ENCODE data around the gene ZSCAN30.

ZSCAN30 gene

DNA sequence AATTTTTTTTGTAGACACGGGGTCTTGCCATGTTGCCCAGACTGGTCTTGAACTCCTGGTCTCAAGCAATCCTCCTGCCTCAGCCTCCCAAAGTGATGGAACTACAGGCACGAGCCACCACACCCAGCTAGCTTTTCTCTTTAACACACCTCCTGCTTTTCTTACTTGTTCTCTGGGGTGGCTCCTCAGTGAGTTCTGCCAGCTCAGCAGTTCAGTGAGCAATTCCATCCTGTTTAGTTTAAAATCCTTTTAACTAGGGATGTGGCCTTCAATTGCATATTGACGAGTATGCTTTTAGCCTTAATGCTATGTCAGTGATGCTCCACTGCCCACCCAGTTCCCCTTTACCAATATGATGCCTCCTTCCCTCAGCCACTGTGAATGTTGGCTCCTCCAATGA is 33.1 kb downstream of the ZSCAN30 start:
- TF ChIP-seq, protein P1, sequence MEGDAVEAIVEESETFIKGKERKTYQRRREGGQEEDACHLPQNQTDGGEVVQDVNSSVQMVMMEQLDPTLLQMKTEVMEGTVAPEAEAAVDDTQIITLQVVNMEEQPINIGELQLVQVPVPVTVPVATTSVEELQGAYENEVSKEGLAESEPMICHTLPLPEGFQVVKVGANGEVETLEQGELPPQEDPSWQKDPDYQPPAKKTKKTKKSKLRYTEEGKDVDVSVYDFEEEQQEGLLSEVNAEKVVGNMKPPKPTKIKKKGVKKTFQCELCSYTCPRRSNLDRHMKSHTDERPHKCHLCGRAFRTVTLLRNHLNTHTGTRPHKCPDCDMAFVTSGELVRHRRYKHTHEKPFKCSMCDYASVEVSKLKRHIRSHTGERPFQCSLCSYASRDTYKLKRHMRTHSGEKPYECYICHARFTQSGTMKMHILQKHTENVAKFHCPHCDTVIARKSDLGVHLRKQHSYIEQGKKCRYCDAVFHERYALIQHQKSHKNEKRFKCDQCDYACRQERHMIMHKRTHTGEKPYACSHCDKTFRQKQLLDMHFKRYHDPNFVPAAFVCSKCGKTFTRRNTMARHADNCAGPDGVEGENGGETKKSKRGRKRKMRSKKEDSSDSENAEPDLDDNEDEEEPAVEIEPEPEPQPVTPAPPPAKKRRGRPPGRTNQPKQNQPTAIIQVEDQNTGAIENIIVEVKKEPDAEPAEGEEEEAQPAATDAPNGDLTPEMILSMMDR (IDR thresholded peaks at IDR 0.05), result no peak

DNA sequence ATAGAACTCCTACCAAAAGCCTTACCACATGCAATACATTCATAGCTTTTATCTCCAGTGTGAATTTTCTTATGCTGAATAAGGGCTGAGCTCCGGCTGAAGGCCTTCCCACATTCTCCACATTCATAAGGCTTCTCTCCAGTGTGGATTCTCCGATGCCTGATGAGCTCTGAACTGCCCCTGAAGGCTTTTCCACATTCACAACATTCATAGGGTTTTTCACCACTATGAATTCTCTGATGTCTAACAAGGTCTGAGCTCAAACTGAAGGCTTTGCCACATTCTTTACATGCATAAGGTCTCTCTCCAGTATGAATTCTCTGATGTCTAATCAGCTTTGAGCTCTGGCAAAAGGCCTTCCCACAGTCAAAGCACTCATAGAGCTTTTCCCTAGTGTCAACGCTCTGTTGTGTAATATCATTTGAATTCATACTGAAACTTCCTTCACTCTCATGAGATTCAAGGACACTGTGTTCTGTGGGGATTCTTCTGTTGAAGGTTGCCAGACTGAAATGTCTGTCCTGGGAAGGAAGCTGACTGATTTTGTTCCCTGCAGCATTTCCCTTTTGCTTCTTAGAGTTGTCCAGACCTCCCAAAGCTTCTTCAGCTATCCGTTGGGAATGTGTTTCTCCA is 36.3 kb downstream of the ZSCAN30 start:
- TF ChIP-seq, protein P1 (IDR thresholded peaks at IDR 0.05), result no peak

DNA sequence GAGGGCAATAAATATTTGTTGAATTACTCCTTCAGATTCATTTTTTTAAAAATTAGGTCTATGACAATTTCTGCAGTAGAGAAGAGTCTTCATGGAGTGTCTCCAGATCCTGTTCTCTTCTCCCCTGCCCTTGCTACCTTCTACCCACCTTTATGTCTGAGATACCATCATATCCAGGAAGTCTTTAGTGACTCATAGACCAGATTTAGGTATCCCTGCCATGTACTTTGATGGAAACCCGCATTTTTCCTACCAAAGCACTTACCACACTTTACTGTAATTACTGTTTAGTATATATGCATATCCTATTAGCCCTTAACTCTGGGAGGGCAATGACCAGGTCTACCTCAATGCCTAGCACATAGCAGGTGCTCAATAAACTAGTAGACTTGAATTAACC is 37.6 kb downstream of the ZSCAN30 start:
- TF ChIP-seq, protein P1 (IDR thresholded peaks at IDR 0.05), result no peak

DNA sequence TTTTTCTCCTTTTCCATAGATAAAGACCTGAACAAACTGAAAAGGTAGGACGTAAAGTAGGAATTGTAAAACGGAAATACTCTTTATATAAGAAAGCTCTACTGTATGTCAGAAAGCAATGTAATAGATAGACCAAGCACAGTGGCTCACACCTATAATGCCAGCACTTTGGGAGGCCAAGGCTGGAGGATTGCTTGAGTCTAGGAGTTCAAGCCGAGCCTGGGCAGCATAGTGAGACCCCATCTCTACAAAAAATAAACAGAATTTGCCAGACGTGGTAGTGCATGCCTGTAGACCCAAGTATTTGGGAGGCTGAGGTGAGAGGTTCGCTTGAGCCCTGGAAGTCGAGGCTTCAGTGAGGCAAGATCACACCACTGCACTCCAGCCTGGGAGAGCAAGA is 41.6 kb downstream of the ZSCAN30 start:
- TF ChIP-seq, protein P1 (IDR thresholded peaks at IDR 0.05), result no peak

DNA sequence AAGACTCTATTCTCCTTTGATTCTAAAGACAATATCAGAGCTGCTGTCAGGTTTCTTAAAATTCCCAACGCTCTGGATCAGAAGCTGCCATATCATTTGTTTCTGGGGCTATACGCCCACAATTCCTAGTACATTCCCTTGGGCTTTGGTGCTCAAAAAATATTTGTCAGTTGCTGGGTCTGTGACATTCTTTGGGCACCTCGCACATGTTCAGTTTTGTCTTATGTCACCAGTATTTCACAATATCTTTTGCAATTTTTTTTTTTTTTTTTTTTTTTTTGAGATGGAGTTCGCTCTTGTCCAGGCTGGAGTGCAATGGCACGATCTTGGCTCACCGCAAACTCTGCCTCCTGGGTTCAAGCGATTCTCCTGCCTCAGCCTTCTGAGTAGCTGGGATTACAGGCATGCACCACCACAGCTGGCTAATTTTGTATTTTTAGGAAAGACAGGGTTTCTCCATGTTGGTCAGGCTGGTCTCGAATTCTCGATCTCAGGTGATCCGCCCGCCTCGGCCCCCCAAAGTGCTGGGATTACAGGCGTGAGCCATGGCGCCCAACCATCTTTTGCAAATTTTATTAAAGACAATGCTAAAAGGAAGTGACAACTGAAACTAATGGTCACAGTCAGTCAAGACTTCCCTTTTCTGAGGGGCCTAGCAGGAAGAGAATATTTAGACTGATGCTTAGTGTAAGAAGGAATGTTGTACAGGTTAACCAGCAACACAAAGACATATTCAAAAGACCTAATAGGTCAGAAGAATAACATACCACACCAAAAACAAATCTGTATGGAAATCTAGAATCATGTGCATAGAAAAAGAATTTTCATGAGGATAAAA is 42.4 kb downstream of the ZSCAN30 start:
- TF ChIP-seq, protein P1 (IDR thresholded peaks at IDR 0.05), result no peak

DNA sequence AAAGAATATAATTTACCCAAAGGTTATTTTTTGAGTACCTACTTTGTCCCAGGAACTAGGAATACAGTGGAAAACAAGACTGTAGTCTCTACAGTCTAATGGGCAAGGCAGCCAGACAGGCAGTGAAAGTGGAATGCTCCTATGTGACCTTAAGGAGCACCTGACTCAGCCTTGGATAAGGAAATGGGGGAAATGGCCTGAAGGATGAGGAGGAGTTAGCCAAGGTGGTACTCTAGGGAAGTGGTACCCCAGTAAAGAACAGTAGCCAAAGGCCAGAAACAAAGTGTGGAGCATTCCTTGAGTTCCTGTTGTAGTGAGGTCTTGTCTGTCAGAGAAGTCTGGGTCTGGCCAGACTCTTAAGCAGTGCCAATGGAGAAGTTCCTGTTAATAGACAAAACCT is 43.2 kb downstream of the ZSCAN30 start:
- TF ChIP-seq, protein P1 (IDR thresholded peaks at IDR 0.05), result no peak

DNA sequence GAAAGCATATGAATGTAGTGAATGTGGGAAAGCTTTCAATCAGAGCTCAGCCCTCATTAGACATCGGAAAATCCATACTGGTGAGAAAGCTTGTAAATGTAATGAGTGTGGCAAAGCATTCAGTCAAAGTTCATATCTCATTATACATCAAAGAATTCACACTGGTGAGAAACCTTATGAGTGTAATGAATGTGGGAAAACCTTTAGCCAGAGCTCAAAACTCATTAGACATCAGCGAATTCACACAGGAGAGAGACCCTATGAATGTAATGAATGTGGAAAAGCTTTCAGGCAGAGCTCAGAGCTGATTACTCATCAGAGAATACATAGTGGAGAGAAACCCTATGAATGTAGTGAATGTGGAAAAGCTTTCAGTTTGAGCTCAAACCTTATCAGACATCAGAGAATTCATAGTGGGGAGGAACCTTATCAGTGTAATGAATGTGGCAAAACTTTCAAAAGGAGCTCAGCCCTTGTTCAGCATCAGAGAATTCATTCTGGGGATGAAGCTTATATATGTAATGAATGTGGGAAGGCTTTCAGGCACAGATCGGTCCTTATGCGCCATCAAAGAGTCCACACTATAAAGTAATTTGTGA is 44.2 kb downstream of the ZSCAN30 start:
- TF ChIP-seq, protein P1 (IDR thresholded peaks at IDR 0.05), result no peak

All from LNCAP (cell line).